B cell (primary cell): ENCODE results near the gene WDR1. TPM values are rescaled to one million over a fixed set of nuclear protein-coding genes. Genes with fewer than 3 reads are reported as not detected.
A peak's percentile ranks its signal among the peaks of the same experiment; 100 is the strongest.

ENCODE experiments used
- ATAC-seq: fragments of 200-7000 bp; cut with Tn5 transposase; one replicate; pipeline ENCODE4 v1.10.0; 2021; ENCODE audit warnings: low read depth, mild to moderate bottlenecking, moderate number of reproducible peaks, moderate library complexity
- CTCF ChIA-PET: fragments of 350-600 bp; sonication (Branson Sonifier 250); formaldehyde crosslinking; loops from one replicate; lab custom pipeline; 2021; ENCODE audit warnings: antibody characterized with exemption, inconsistent platforms; lab: Charles Lee
- POLR2A ChIA-PET: fragments of 350-600 bp; sonication (Branson Sonifier 250); formaldehyde crosslinking; loops from one replicate; lab custom pipeline; 2021; ENCODE audit warnings: antibody characterized with exemption; lab: Charles Lee
- DNase-seq: peaks from one replicate; pipeline ENCODE4 v3.0.0; 2013
- H2AFZ ChIP-seq: 2 replicates; pipeline ENCODE4 v1.6.1; 2012; ENCODE audit warnings: mild to moderate bottlenecking, low read depth, low read length; ENCODE audit not compliant: insufficient read depth, poor library complexity, severe bottlenecking
- H3K27ac ChIP-seq, 2 donors: 1 replicate in 1 of 2; 2 replicates in 1 of 2; pipeline ENCODE4 v1.5.1; 2012 to 2013; ENCODE audit warnings: low read length in 2 of 2, mild to moderate bottlenecking in 2 of 2, moderate library complexity in 1 of 2
- H3K27me3 ChIP-seq, 4 experiments: fragments of 200-600 bp in 1 of 4; sonication (generic) in 1 of 4; replicated peaks in 1 of 4; 1 replicate in 2 of 4; 2 replicates in 2 of 4; pipeline versions ENCODE4 v1.6.1 to v1.7.0; 2013 to 2016; ENCODE audit warnings: low read length in 3 of 4, mild to moderate bottlenecking in 2 of 4, mixed read lengths in 1 of 4, moderate library complexity in 1 of 4; ENCODE audit not compliant: insufficient read depth in 4 of 4, control insufficient read depth in 3 of 4; ENCODE audit errors: control extremely low read depth in 1 of 4
- H3K36me3 ChIP-seq, 2 experiments: replicated peaks in 1 of 2; 1 replicate in 1 of 2; 2 replicates in 1 of 2; pipeline versions ENCODE4 v1.6.1 to v1.7.1; 2013; ENCODE audit warnings: low read length in 1 of 2; ENCODE audit not compliant: insufficient read depth in 2 of 2, control insufficient read depth in 1 of 2; ENCODE audit errors: control extremely low read depth in 1 of 2, extremely low read depth in 1 of 2
- H3K4me1 ChIP-seq, 2 donors: fragments of 200-600 bp in 1 of 2; sonication (generic) in 1 of 2; 1 replicate in 1 of 2; 2 replicates in 1 of 2; pipeline versions ENCODE4 v1.5.1 to v1.6.1; 2013 to 2017; ENCODE audit warnings: low read length in 2 of 2; ENCODE audit not compliant: control insufficient read depth in 2 of 2, insufficient read depth in 2 of 2
- H3K4me2 ChIP-seq: replicated peaks from 2 replicates; pipeline ENCODE3; 2012; ENCODE audit warnings: mild to moderate bottlenecking, low read depth, low read length; ENCODE audit not compliant: poor library complexity, severe bottlenecking
- H3K4me3 ChIP-seq, 5 experiments: fragments of 200-600 bp in 1 of 5; sonication (generic) in 1 of 5; 1 replicate in 3 of 5; 2 replicates in 2 of 5; pipeline versions ENCODE4 v1.5.1 to v1.7.0; 2011 to 2016; ENCODE audit warnings: low read length in 4 of 5, mild to moderate bottlenecking in 4 of 5, low read depth in 2 of 5, control low read depth in 1 of 5, moderate library complexity in 1 of 5; ENCODE audit not compliant: insufficient read depth in 1 of 5; ENCODE audit errors: control extremely low read depth in 1 of 5, extremely low read depth in 1 of 5
- H3K79me2 ChIP-seq: fragments of 200-600 bp; sonication (generic); one replicate; pipeline ENCODE4 v1.6.0; 2016; ENCODE audit warnings: low read length; ENCODE audit not compliant: control insufficient read depth, insufficient read depth
- H3K9ac ChIP-seq: fragments of 200-600 bp; sonication (generic); 2 replicates; pipeline ENCODE4 v1.6.1; 2017; ENCODE audit warnings: mild to moderate bottlenecking, low read length, moderate library complexity
- H3K9me3 ChIP-seq, 3 donors: one replicate each; pipeline versions ENCODE4 v1.6.1 to v1.7.1; 2013; ENCODE audit warnings: low read length in 2 of 3; ENCODE audit not compliant: control insufficient read depth in 2 of 3, insufficient read depth in 1 of 3; ENCODE audit errors: control extremely low read depth in 1 of 3
- H4K20me1 ChIP-seq: 2 replicates; pipeline ENCODE4 v1.6.0; 2012; ENCODE audit warnings: mild to moderate bottlenecking, low read length; ENCODE audit not compliant: insufficient read depth, control insufficient read depth, poor library complexity, severe bottlenecking
- H3K27ac Mint-ChIP-seq: one replicate; pipeline ENCODE4 v1.8.0; 2021; ENCODE audit warnings: mixed read lengths
- H3K27me3 Mint-ChIP-seq: one replicate; pipeline ENCODE4 v1.8.0; 2021; ENCODE audit warnings: mixed read lengths
- H3K4me1 Mint-ChIP-seq: one replicate; pipeline ENCODE4 v1.8.0; 2021; ENCODE audit warnings: mixed read lengths
- H3K4me3 Mint-ChIP-seq: one replicate; pipeline ENCODE4 v1.8.0; 2021; ENCODE audit warnings: mixed read lengths
- H3K9me3 Mint-ChIP-seq: one replicate; pipeline ENCODE4 v1.8.0; 2022; ENCODE audit warnings: mixed read lengths; ENCODE audit not compliant: insufficient read depth
- CTCF ChIP-seq: fragments of 200-600 bp; IDR thresholded peaks from one replicate; pipeline ENCODE4 v1.8.0; 2022; ENCODE audit warnings: antibody characterized with exemption, mild to moderate bottlenecking
- EZH2 ChIP-seq: IDR thresholded peaks from 2 replicates; pipeline ENCODE4 v1.6.1; 2012; ENCODE audit warnings: borderline replicate concordance, low read depth, mild to moderate bottlenecking, moderate library complexity, low read length; ENCODE audit not compliant: insufficient read depth, poor library complexity, severe bottlenecking
- WGBS: methylation state at CpG from one replicate; pipeline ENCODE4 v1.1.5; 2013; ENCODE audit warnings: missing lambda C conversion rate; ENCODE audit not compliant: insufficient coverage; 5-methylcytosine and 5-hydroxymethylcytosine counted together
- intact Hi-C: fragments of 100-400 bp; cut with micrococcal nuclease; formaldehyde crosslinking; loops from one replicate; pipeline ENCODE4 v1.10.0; 2022
- polyA plus RNA-seq: library from polyadenylated mRNA; depleted of rRNA; stranded (reverse); fragments of >200 nt; gene quantifications from 2 replicates; pipeline ENCODE4 v1.2.3, GENCODE V29; 2012
- total RNA-seq, 2 donors: library from RNA; stranded (reverse); fragments of 120-200 nt in 1 of 2; gene quantifications; 1 replicate in 1 of 2; 2 replicates in 1 of 2; pipeline versions ENCODE4 v1.2.3 to v1.2.4, GENCODE V29; 2013 to 2022

Gene WDR1
- total and polyA plus RNA-seq, 2 donors (not counting 1 experiment from before 2014, with no cell fraction given), result 134 to 217 TPM

- Histone ChIP-seq H3K9ac (no peak overlapping the region), H2AFZ (no peak overlapping the region), H3K27me3 (no peaks in the 10 kb centered on the region), H3K9me3 (no peaks in the 10 kb centered on the region), H3K4me1 (peaks cover 19 to 49% of the 10 kb centered on the region in 2 donors), H3K79me2 (peaks cover 100% of the 10 kb centered on the region), H3K4me2 (no peak overlapping the region), H3K36me3 (peaks cover 0 to 79% of the 10 kb centered on the region in 2 experiments), H3K4me3 (no peak overlapping the region), H4K20me1 (peaks cover 100% of the 10 kb centered on the region), H3K27ac (no peak overlapping the region)
- DNase-seq (no peak), ATAC-seq (no peak)
- peaks cover 77% of the 10 kb centered on the region for H3K4me1 Mint-ChIP-seq
- peak overlapping the region; percentile 53 for H3K27ac Mint-ChIP-seq
- no peak overlapping the region for H3K4me3 Mint-ChIP-seq
- TF ChIP-seq EZH2 (no peak), CTCF (no peak)
- CTCF ChIA-PET, result no interaction called here
- H3K27me3 Mint-ChIP-seq, result no peaks in the 10 kb centered on the region
- 79% methylated on average over 11 of the region's 11 CpGs for WGBS
- POLR2A ChIA-PET, result no interaction called here
- intact Hi-C loops, result no loop called here
- no peaks in the 10 kb centered on the region for H3K9me3 Mint-ChIP-seq
Observed at GRCh38 chr4:10104211-10104990, 12.2 kb downstream of the WDR1 start.
